Activated T-cell treated with anti-CD3 and anti-CD28 coated beads for 48 hours (primary cell): ENCODE measurements around the gene ERFE.
"Not testable (repeated sequence)": the region's sequence is repeated elsewhere in the genome, so short reads cannot be mapped to it uniquely, and the experiment has no call there.

Experiments
- DNase-seq: peaks from one replicate; pipeline ENCODE4 v3.0.0-alpha.2; 2020; ENCODE audit warnings: low read depth

The ERFE gene

GRCh38 chr2:238158509-238159070 lies at the start of gene ERFE:
TSS of gene ERFE (plus strand) at chr2:238158970. CDS start at chr2:238159008, 38 bp downstream.
- DNase-seq = peak; percentile 63

- no peak for DNase-seq
Observed at GRCh38 chr2:238113611-238114010, 45.2 kb upstream of the ERFE start.

GRCh38 chr2:238114331-238114841 lies 44.4 kb upstream of the ERFE start:
- no peak for DNase-seq

- DNase-seq = no peak
Observed at GRCh38 chr2:238114851-238115660, 43.7 kb upstream of the ERFE start.

- DNase-seq = not testable (repeated sequence)
Observed at GRCh38 chr2:238115709-238116108, 43.1 kb upstream of the ERFE start.

- no peak for DNase-seq
Observed at GRCh38 chr2:238116298-238117198, 42.2 kb upstream of the ERFE start.

- no peak for DNase-seq
Observed at GRCh38 chr2:238117199-238118154, 41.3 kb upstream of the ERFE start.

- DNase-seq = no peak
Observed at GRCh38 chr2:238119756-238120462, 38.9 kb upstream of the ERFE start.

- no peak for DNase-seq
Observed at GRCh38 chr2:238120463-238121298, 38.1 kb upstream of the ERFE start.

- DNase-seq = no peak
Observed at GRCh38 chr2:238121511-238122286, 37.1 kb upstream of the ERFE start.

GRCh38 chr2:238122287-238123217 lies 36.2 kb upstream of the ERFE start:
- no peak for DNase-seq

- no peak for DNase-seq
Observed at GRCh38 chr2:238123218-238123971, 35.4 kb upstream of the ERFE start.

- no peak for DNase-seq
Observed at GRCh38 chr2:238123991-238124470, 34.7 kb upstream of the ERFE start.

GRCh38 chr2:238124488-238125126 lies 34.2 kb upstream of the ERFE start:
- no peak for DNase-seq

GRCh38 chr2:238125127-238125885 lies 33.5 kb upstream of the ERFE start:
- DNase-seq = no peak

- no peak for DNase-seq
Observed at GRCh38 chr2:238126338-238126737, 32.4 kb upstream of the ERFE start.
